Measurements from ENCODE around the gene NAGA. TPM values are rescaled to one million over a fixed set of nuclear protein-coding genes. Genes with fewer than 3 reads are reported as not detected.

NAGA gene
- total and polyA plus RNA-seq, 2 donors (not counting 3 experiments of a cell fraction or from before 2014, with no cell fraction given) = 29.0 to 63.4 TPM

GRCh38 chr22:42084874-42085273 lies 14.3 kb upstream of the NAGA start:
- dilution Hi-C loops (cut with MboI; ENCODE audit: extremely low pct_ligation_motif_present, low sequenced_read_pairs) (no loop called here), intact Hi-C loops (cut with micrococcal nuclease) (no loop called here)
- no peaks in the 10 kb centered on the region for H4K20me1 ChIP-seq (replicated peaks; ENCODE audit: control insufficient read depth, extremely low read depth, insufficient read depth, low read length)
- no peaks in the 10 kb centered on the region for H3K9me1 ChIP-seq (replicated peaks; ENCODE audit: control insufficient read depth, extremely low read depth, insufficient read depth, low read length)
- CTCF ChIA-PET = no interaction called here
- DNase-seq (ENCODE audit: low read depth, low spot score) = no peak
- no TSS peak for BruUV-seq (replicated peaks)
- POLR2A ChIA-PET = no interaction called here
- no peak overlapping the region for H3K27ac ChIP-seq (ENCODE audit: insufficient read depth, low read depth, low read length)
- H3K4me1 ChIP-seq (ENCODE audit: control insufficient read depth, extremely low read depth, insufficient read depth, low read length) = peaks cover 7% of the 10 kb centered on the region
- TF ChIP-seq MAX (IDR thresholded peaks at IDR 0.05; ENCODE audit: insufficient read depth, insufficient read length) = no peak
- TF ChIP-seq MYC (IDR thresholded peaks at IDR 0.05; ENCODE audit: low read depth, low read length) = no peak
- TF ChIP-seq POLR2A (IDR thresholded peaks at IDR 0.05; ENCODE audit: low read depth, low read length) = no peak
- no peak for TF ChIP-seq FOS (IDR thresholded peaks at IDR 0.05; ENCODE audit: borderline replicate concordance, insufficient read depth, low read length)
- TF ChIP-seq POLR2AphosphoS5 (IDR thresholded peaks at IDR 0.05; ENCODE audit: insufficient read depth, low read depth, low read length) = no peak
- no peak for TF ChIP-seq EZH2 (IDR thresholded peaks at IDR 0.05; ENCODE audit: borderline replicate concordance, low read depth, low read length, severe bottlenecking)
- no peak for TF ChIP-seq CTCF (IDR thresholded peaks at IDR 0.05; ENCODE audit: extremely low read depth in 1 of 2, insufficient read depth in 1 of 2, low read depth in 1 of 2, low read length in 2 of 2)
- TF ChIP-seq GATA2 (IDR thresholded peaks at IDR 0.05; ENCODE audit: insufficient read depth, insufficient read length, low read depth, low read length) = no peak
- TF ChIP-seq JUN (IDR thresholded peaks at IDR 0.05; ENCODE audit: borderline replicate concordance, insufficient read depth, insufficient read length, low read depth) = no peak
- H3K27me3 ChIP-seq (ENCODE audit: control insufficient read depth in 2 of 2, insufficient read depth in 2 of 2, low read length in 2 of 2) = no peaks in the 10 kb centered on the region
- H3K9ac ChIP-seq (replicated peaks; ENCODE audit: extremely low read depth, insufficient read depth, low read length) = no peak overlapping the region
- H3K4me3 ChIP-seq (replicated peaks in 1 of 3; ENCODE audit: insufficient read depth in 1 of 3, low read depth in 1 of 3, low read length in 3 of 3) = no peak overlapping the region
- peaks cover 27% of the 10 kb centered on the region for H3K79me2 ChIP-seq (ENCODE audit: control insufficient read depth, insufficient read depth, low read length)
- peaks cover 14 to 18% of the 10 kb centered on the region in 2 experiments for H3K36me3 ChIP-seq (ENCODE audit: control insufficient read depth in 2 of 2, extremely low read depth in 1 of 2, insufficient read depth in 2 of 2, low read length in 2 of 2)
- no peak for FAIRE-seq
- no peaks in the 10 kb centered on the region for H3K9me3 ChIP-seq (replicated peaks; ENCODE audit: control insufficient read depth, insufficient read depth, low read length)
- H3K4me2 ChIP-seq (ENCODE audit: insufficient read depth, low read length) = no peak overlapping the region
- no peak overlapping the region for H2AFZ ChIP-seq (ENCODE audit: low read depth, low read length)

Measured in endothelial cell of umbilical vein (primary cell).